GM12892 (cell line): Measurements from ENCODE around the gene DHPS.

Source experiments
- POLR2A ChIP-seq: IDR thresholded peaks from 2 replicates; pipeline ENCODE4 v1.6.1; 2011; ENCODE audit warnings: low read depth, low read length, control low read depth
- POLR2AphosphoS5 ChIP-seq: IDR thresholded peaks from 2 replicates; pipeline ENCODE4 v1.6.1; 2011; ENCODE audit warnings: low read depth, low read length, control low read depth
- TAF1 ChIP-seq: IDR thresholded peaks from 2 replicates; pipeline ENCODE4 v1.6.1; 2011; ENCODE audit warnings: low read depth, mild to moderate bottlenecking, control low read depth, low read length, borderline replicate concordance

- no peak for TF ChIP-seq TAF1
- no peak for TF ChIP-seq POLR2AphosphoS5
- no peak for TF ChIP-seq POLR2A
Observed at GRCh38 chr19:12705654-12706331, 24.1 kb upstream of the DHPS start.
